GM10248 (cell line): ENCODE results near the gene ZFP69.

Experiments used
- CTCF ChIA-PET: fragments of 300-600 bp; sonication (Branson Sonifier 250); formaldehyde crosslinking; extraction: SDS; loops from one replicate; lab custom pipeline; 2021; ENCODE audit warnings: antibody characterized with exemption; lab: Yijun Ruan, JAX
- POLR2A ChIA-PET: fragments of 350-650 bp; sonication (Branson Sonifier 250); formaldehyde crosslinking; extraction: SDS; loops from one replicate; lab custom pipeline; 2020; ENCODE audit warnings: antibody characterized with exemption; lab: Yijun Ruan, JAX
- DNase-seq: peaks from one replicate; pipeline ENCODE4 v3.0.0; 2012; ENCODE audit errors: extremely low spot score
- TF ChIP-seq, protein P1 (sequence below): IDR thresholded peaks from 2 replicates; pipeline ENCODE4 v1.5.1; 2012; ENCODE audit warnings: mild to moderate bottlenecking, low read depth; ENCODE audit errors: extremely low read depth, missing control alignments, control extremely low read depth

ZFP69 gene

DNA sequence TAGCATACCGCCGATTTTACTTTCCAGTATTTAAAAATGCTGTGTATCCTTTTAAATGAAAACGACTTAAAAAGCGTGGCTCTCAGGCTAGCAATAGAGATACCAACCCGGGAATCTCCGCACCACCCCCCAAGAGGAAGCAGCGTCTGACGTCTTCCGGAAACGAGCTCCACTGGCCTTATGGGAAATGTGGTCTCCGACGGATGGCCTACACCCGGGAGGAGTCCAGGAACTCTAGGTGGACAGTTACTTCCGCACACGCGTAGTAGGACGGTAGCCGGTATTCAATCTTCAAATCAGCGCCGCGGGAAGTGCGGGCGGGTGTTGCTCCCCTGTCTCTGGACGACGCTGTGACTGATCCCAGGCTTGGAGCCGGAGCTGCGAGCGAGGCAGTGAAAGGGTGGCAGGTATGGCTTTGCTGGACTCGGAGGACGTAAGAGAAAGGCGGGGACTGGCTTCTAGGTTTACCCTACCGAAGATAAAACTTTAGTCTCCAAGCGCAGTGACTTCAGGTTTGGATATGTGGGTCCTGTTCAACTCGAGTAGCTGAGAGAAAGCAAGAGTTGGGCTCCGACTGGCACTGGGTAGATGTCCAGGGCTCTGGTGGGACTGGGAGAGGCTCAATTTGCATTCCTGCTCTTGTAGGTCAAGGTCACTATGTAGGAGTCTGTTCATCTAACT is 54.4 kb downstream of the ZFP69 start, which contains the start of gene ZNF684:
ZNF684 (plus strand) TSS at position 257 of the 681 bp plus-strand sequence. CDS start 1,530 bp downstream, outside the sequence.
- ChIA-PET CTCF (interaction anchor here (0.6 to 2.8 kb wide), 17 partner anchors 9 to 890 kb away, joined by 3 to 24 read pairs (median 4); no protein-coding TSS in a partner anchor), POLR2A (interaction anchor here (0.6 to 1.0 kb wide), 4 partner anchors 23 to 480 kb away, joined by 3 to 5 read pairs (median 3); partner anchors contain the start of gene EXO5)
- TF ChIP-seq, protein P1, sequence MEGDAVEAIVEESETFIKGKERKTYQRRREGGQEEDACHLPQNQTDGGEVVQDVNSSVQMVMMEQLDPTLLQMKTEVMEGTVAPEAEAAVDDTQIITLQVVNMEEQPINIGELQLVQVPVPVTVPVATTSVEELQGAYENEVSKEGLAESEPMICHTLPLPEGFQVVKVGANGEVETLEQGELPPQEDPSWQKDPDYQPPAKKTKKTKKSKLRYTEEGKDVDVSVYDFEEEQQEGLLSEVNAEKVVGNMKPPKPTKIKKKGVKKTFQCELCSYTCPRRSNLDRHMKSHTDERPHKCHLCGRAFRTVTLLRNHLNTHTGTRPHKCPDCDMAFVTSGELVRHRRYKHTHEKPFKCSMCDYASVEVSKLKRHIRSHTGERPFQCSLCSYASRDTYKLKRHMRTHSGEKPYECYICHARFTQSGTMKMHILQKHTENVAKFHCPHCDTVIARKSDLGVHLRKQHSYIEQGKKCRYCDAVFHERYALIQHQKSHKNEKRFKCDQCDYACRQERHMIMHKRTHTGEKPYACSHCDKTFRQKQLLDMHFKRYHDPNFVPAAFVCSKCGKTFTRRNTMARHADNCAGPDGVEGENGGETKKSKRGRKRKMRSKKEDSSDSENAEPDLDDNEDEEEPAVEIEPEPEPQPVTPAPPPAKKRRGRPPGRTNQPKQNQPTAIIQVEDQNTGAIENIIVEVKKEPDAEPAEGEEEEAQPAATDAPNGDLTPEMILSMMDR, result no peak
- peak; percentile 92 for DNase-seq

- ChIA-PET CTCF (interaction anchor here (0.7 to 2.8 kb wide), 26 partner anchors 9 to 453 kb away, joined by 3 to 24 read pairs (median 4); partner anchors contain the start of gene SMAP2), POLR2A (interaction anchor here (0.6 to 0.7 kb wide), 3 partner anchors 81 to 481 kb away, joined by 3 to 5 read pairs (median 3); no protein-coding TSS in a partner anchor)
- TF ChIP-seq, protein P1, result no peak
- DNase-seq, result no peak
Measured at GRCh38 chr1:40532062-40532389, 54.9 kb downstream of the ZFP69 start.

- CTCF ChIA-PET, result interaction anchor here (0.7 to 2.8 kb wide), 25 partner anchors 8 to 452 kb away, joined by 3 to 24 read pairs (median 4); partner anchors contain the start of gene SMAP2
- TF ChIP-seq, protein P1, result peak; percentile 47
- DNase-seq, result peak; percentile 48
- POLR2A ChIA-PET, result no interaction called here
Measured at GRCh38 chr1:40532844-40533424, 55.8 kb downstream of the ZFP69 start.

DNA sequence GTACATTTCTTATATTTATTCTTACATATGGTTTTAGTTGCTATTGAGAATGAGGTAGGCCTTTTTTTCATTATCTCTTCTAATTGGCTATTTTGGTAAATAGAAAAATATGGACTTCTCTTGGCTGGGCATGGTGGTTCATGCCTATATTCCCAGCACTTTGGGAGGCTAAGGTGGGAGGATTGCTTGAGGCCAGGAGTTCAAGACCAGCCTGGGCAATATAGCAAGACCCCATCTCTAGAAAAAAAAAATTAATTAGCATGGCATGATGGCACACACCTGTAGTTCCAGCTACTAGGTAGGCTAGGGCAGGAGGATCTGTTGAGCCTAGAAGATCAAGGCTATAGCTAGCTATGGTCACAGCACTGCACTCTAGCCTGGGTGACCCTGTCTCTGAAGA is 57.5 kb downstream of the ZFP69 start:
- DNase-seq, result no peak
- POLR2A ChIA-PET, result no interaction called here
- CTCF ChIA-PET, result no interaction called here
- TF ChIP-seq, protein P1, result no peak

DNA sequence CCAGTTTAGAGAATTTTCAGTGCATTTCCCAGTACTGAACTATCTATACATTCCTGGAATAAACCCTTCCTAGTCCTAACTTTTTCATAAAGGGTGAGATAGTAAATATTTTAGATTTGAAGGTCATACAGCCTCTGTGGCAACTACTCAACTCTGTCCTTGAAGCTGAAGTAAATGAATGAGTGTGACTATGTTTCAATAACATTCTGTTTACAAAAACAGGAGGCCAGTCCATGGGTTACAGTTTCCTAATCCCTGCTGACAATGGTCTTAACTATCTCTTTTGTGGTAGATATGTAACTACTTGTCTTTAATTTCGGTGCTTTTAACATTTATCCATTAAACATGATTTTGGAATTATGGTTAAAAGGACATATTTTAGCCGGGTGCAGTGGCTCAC is 58.6 kb downstream of the ZFP69 start:
- TF ChIP-seq, protein P1, result no peak
- ChIA-PET CTCF (no interaction called here), POLR2A (no interaction called here)
- no peak for DNase-seq

DNA sequence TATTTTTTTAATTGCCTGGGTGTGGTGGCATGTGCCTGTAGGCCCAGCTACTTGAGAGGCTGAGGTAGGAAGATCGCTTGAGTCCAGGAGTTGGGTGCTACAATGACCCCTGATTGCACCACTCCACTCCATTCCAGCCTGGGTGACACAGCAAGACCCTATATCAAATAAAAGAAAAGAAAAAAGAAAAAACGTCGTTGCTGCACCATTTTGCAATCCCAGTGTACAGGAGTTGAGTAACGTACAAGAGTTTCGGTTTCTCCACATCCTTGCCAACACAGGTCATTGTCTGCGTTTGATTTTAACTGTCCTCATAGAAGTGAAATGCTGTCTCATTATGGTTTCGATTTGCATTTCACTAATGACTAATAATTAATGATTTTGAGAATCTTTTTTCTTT is 62.2 kb downstream of the ZFP69 start:
- CTCF ChIA-PET, result no interaction called here
- DNase-seq, result no peak
- POLR2A ChIA-PET, result no interaction called here
- TF ChIP-seq, protein P1, result no peak
